Measurements from ENCODE around the gene CYP1A2. TPM values are rescaled to one million over a fixed set of nuclear protein-coding genes. Genes with fewer than 3 reads are reported as not detected.

CYP1A2 gene
- total RNA-seq, 1 donor from 2014 or later, result not detected

- intact Hi-C loops (cut with DNase I), result loop anchor here (2.0 to 10.0 kb wide), 4 partner anchors 30 to 182 kb away; partner anchors contain the start of genes FAM219B and ULK3
- ATAC-seq, result no peak
- DNase-seq (ENCODE audit: low spot score), result no peak
Observed at GRCh38 chr15:74770211-74770903, 21.7 kb downstream of the CYP1A2 start.

- DNase-seq (ENCODE audit: low spot score) (no peak), ATAC-seq (no peak)
- intact Hi-C loops (cut with DNase I), result loop anchor here (5.0 to 10.0 kb wide), 3 partner anchors 71 to 179 kb away; partner anchors contain the start of genes FAM219B and ULK3
Observed at GRCh38 chr15:74773329-74773728, 24.7 kb downstream of the CYP1A2 start.

- intact Hi-C loops (cut with DNase I), result loop anchor here (5.0 to 10.0 kb wide), 3 partner anchors 71 to 179 kb away; partner anchors contain the start of genes FAM219B and ULK3
- no peak for DNase-seq (ENCODE audit: low spot score)
- no peak for ATAC-seq
Observed at GRCh38 chr15:74773731-74774252, 25.1 kb downstream of the CYP1A2 start.

GRCh38 chr15:74775132-74775562 is 26.5 kb downstream of the CYP1A2 start:
- intact Hi-C loops (cut with DNase I), result loop anchor here (10.0 kb wide), 2 partner anchors 70 to 130 kb away; partner anchors contain the start of genes FAM219B and ULK3
- ATAC-seq (no peak), DNase-seq (ENCODE audit: low spot score) (no peak)

- no peak for ATAC-seq
- DNase-seq (ENCODE audit: low spot score), result no peak
- intact Hi-C loops (cut with DNase I), result loop anchor here (10.0 kb wide), 2 partner anchors 69 to 129 kb away; partner anchors contain the start of genes FAM219B and ULK3
Observed at GRCh38 chr15:74775894-74776293, 27.2 kb downstream of the CYP1A2 start.

GRCh38 chr15:74776821-74777768 is 28.4 kb downstream of the CYP1A2 start:
- no peak for DNase-seq (ENCODE audit: low spot score)
- intact Hi-C loops (cut with DNase I), result loop anchor here (10.0 kb wide), 2 partner anchors 68 to 128 kb away; partner anchors contain the start of genes FAM219B and ULK3
- ATAC-seq, result peak; percentile 35

GRCh38 chr15:74777769-74778598 is 29.3 kb downstream of the CYP1A2 start:
- intact Hi-C loops (cut with DNase I), result loop anchor here (10.0 kb wide), 2 partner anchors 67 to 127 kb away; partner anchors contain the start of genes FAM219B and ULK3
- ATAC-seq (peak; percentile 20), DNase-seq (ENCODE audit: low spot score) (no peak)

- ATAC-seq, result no peak
- intact Hi-C loops (cut with DNase I), result loop anchor here (10.0 kb wide), 2 partner anchors 66 to 126 kb away; partner anchors contain the start of genes FAM219B and ULK3
- no peak for DNase-seq (ENCODE audit: low spot score)
Observed at GRCh38 chr15:74778599-74778970, 29.9 kb downstream of the CYP1A2 start.

GRCh38 chr15:74779162-74779648 is 30.6 kb downstream of the CYP1A2 start:
- ATAC-seq (no peak), DNase-seq (ENCODE audit: low spot score) (no peak)
- intact Hi-C loops (cut with DNase I), result loop anchor here (10.0 kb wide), 2 partner anchors 66 to 126 kb away; partner anchors contain the start of genes FAM219B and ULK3

- DNase-seq (ENCODE audit: low spot score) (no peak), ATAC-seq (no peak)
- intact Hi-C loops (cut with DNase I), result no loop called here
Observed at GRCh38 chr15:74780523-74781430, 32.1 kb downstream of the CYP1A2 start.

- intact Hi-C loops (cut with DNase I), result no loop called here
- DNase-seq (ENCODE audit: low spot score) (peak; percentile 83), ATAC-seq (peak; percentile 64)
Observed at GRCh38 chr15:74781431-74782258, 33.0 kb downstream of the CYP1A2 start, which contains the start of gene CSK. Gene CSK (plus strand): TSS chr15:74782080. CDS start chr15:74798298, 16,218 bp downstream.

GRCh38 chr15:74782259-74783071 is 33.8 kb downstream of the CYP1A2 start:
- intact Hi-C loops (cut with DNase I), result no loop called here
- peak; percentile 11 for ATAC-seq

GRCh38 chr15:74783072-74783807 is 34.6 kb downstream of the CYP1A2 start:
- intact Hi-C loops (cut with DNase I), result no loop called here
- no peak for DNase-seq (ENCODE audit: low spot score)
- ATAC-seq, result peak; percentile 9

More at GRCh38 chr15:74782259-74783071, 33.8 kb downstream of the CYP1A2 start:
- no peak for DNase-seq (ENCODE audit: low spot score)

- ATAC-seq (no peak), DNase-seq (ENCODE audit: low spot score) (no peak)
- intact Hi-C loops (cut with DNase I), result no loop called here
Observed at GRCh38 chr15:74783808-74784175, 35.1 kb downstream of the CYP1A2 start.
